ENCODE measurements around the gene FAM222B. TPM values are rescaled to one million over a fixed set of nuclear protein-coding genes. Genes with fewer than 3 reads are reported as not detected.
"Not testable (repeated sequence)": the region's sequence is repeated elsewhere in the genome, so short reads cannot be mapped to it uniquely, and the experiment has no call there.

The FAM222B gene
- total RNA-seq, 1 experiment from 2014 or later, result 32.4 TPM

- peaks cover 21% of the 10 kb centered on the region for H3K36me3 ChIP-seq (replicated peaks; ENCODE audit: control insufficient read depth, insufficient read depth, low read length)
- DNase-seq, result peak; percentile 94
- no peaks in the 10 kb centered on the region for H3K27me3 ChIP-seq (ENCODE audit: control insufficient read depth, insufficient read depth, low read length)
- no peak overlapping the region for H3K4me3 ChIP-seq (ENCODE audit: insufficient read depth, low read depth, low read length)
These were observed 36.4 kb upstream of the FAM222B start for GRCh38 chr17:28878981-28879380.

GRCh38 chr17:28878158-28878910 is 35.7 kb upstream of the FAM222B start:
- H3K36me3 ChIP-seq (replicated peaks; ENCODE audit: control insufficient read depth, insufficient read depth, low read length), result peaks cover 21% of the 10 kb centered on the region
- no peak for DNase-seq
- H3K27me3 ChIP-seq (ENCODE audit: control insufficient read depth, insufficient read depth, low read length), result no peaks in the 10 kb centered on the region
- no peak overlapping the region for H3K4me3 ChIP-seq (ENCODE audit: insufficient read depth, low read depth, low read length)

- not testable (repeated sequence) for DNase-seq; H3K4me3 ChIP-seq (ENCODE audit: insufficient read depth, low read depth, low read length); H3K27me3 ChIP-seq (ENCODE audit: control insufficient read depth, insufficient read depth, low read length)
- H3K36me3 ChIP-seq (replicated peaks; ENCODE audit: control insufficient read depth, insufficient read depth, low read length), result peaks cover 19% of the 10 kb centered on the region
These were observed 34.6 kb upstream of the FAM222B start for GRCh38 chr17:28877150-28877711.

- no peak overlapping the region for H3K4me3 ChIP-seq (ENCODE audit: insufficient read depth, low read depth, low read length)
- DNase-seq, result no peak
- peaks cover 7% of the 10 kb centered on the region for H3K36me3 ChIP-seq (replicated peaks; ENCODE audit: control insufficient read depth, insufficient read depth, low read length)
- H3K27me3 ChIP-seq (ENCODE audit: control insufficient read depth, insufficient read depth, low read length), result no peaks in the 10 kb centered on the region
These were observed 33.4 kb upstream of the FAM222B start for GRCh38 chr17:28875848-28876550.

GRCh38 chr17:28874750-28875149 is 32.2 kb upstream of the FAM222B start:
- no peaks in the 10 kb centered on the region for H3K27me3 ChIP-seq (ENCODE audit: control insufficient read depth, insufficient read depth, low read length)
- H3K4me3 ChIP-seq (ENCODE audit: insufficient read depth, low read depth, low read length), result no peak overlapping the region
- peaks cover 2% of the 10 kb centered on the region for H3K36me3 ChIP-seq (replicated peaks; ENCODE audit: control insufficient read depth, insufficient read depth, low read length)
- no peak for DNase-seq

- no peaks in the 10 kb centered on the region for H3K27me3 ChIP-seq (ENCODE audit: control insufficient read depth, insufficient read depth, low read length)
- H3K4me3 ChIP-seq (ENCODE audit: insufficient read depth, low read depth, low read length), result no peak overlapping the region
- no peak for DNase-seq
- peaks cover 2% of the 10 kb centered on the region for H3K36me3 ChIP-seq (replicated peaks; ENCODE audit: control insufficient read depth, insufficient read depth, low read length)
These were observed 31.2 kb upstream of the FAM222B start for GRCh38 chr17:28873839-28874238.

- no peaks in the 10 kb centered on the region for H3K36me3 ChIP-seq (replicated peaks; ENCODE audit: control insufficient read depth, insufficient read depth, low read length)
- no peak overlapping the region for H3K4me3 ChIP-seq (ENCODE audit: insufficient read depth, low read depth, low read length)
- no peaks in the 10 kb centered on the region for H3K27me3 ChIP-seq (ENCODE audit: control insufficient read depth, insufficient read depth, low read length)
- no peak for DNase-seq
These were observed 28.5 kb upstream of the FAM222B start for GRCh38 chr17:28871056-28871579.

GRCh38 chr17:28867276-28867675 is 24.7 kb upstream of the FAM222B start:
- DNase-seq, result no peak
- Histone ChIP-seq H3K27me3 (ENCODE audit: control insufficient read depth, insufficient read depth, low read length) (no peaks in the 10 kb centered on the region), H3K36me3 (replicated peaks; ENCODE audit: control insufficient read depth, insufficient read depth, low read length) (no peaks in the 10 kb centered on the region), H3K4me3 (ENCODE audit: insufficient read depth, low read depth, low read length) (no peak overlapping the region)

- no peak overlapping the region for H3K4me3 ChIP-seq (ENCODE audit: insufficient read depth, low read depth, low read length)
- no peak for DNase-seq
- no peaks in the 10 kb centered on the region for H3K27me3 ChIP-seq (ENCODE audit: control insufficient read depth, insufficient read depth, low read length)
- H3K36me3 ChIP-seq (replicated peaks; ENCODE audit: control insufficient read depth, insufficient read depth, low read length), result no peaks in the 10 kb centered on the region
These were observed 23.6 kb upstream of the FAM222B start for GRCh38 chr17:28865946-28866752.

- DNase-seq, result no peak
- no peaks in the 10 kb centered on the region for H3K27me3 ChIP-seq (ENCODE audit: control insufficient read depth, insufficient read depth, low read length)
These were observed 22.6 kb upstream of the FAM222B start for GRCh38 chr17:28864991-28865849.

GRCh38 chr17:28863953-28864352 is 21.4 kb upstream of the FAM222B start:
- H3K27me3 ChIP-seq (ENCODE audit: control insufficient read depth, insufficient read depth, low read length), result no peaks in the 10 kb centered on the region
- H3K36me3 ChIP-seq (replicated peaks; ENCODE audit: control insufficient read depth, insufficient read depth, low read length), result peaks cover 2% of the 10 kb centered on the region
- DNase-seq, result no peak
- no peak overlapping the region for H3K4me3 ChIP-seq (ENCODE audit: insufficient read depth, low read depth, low read length)

More at GRCh38 chr17:28864991-28865849, 22.6 kb upstream of the FAM222B start:
- Histone ChIP-seq H3K4me3 (ENCODE audit: insufficient read depth, low read depth, low read length) (no peak overlapping the region), H3K36me3 (replicated peaks; ENCODE audit: control insufficient read depth, insufficient read depth, low read length) (peaks cover 2% of the 10 kb centered on the region)

- H3K4me3 ChIP-seq (ENCODE audit: insufficient read depth, low read depth, low read length), result no peak overlapping the region
- no peaks in the 10 kb centered on the region for H3K27me3 ChIP-seq (ENCODE audit: control insufficient read depth, insufficient read depth, low read length)
- no peak for DNase-seq
- H3K36me3 ChIP-seq (replicated peaks; ENCODE audit: control insufficient read depth, insufficient read depth, low read length), result peaks cover 15% of the 10 kb centered on the region
These were observed 20.0 kb upstream of the FAM222B start for GRCh38 chr17:28862561-28862960.

GRCh38 chr17:28861393-28862203 is 19.0 kb upstream of the FAM222B start:
- peak; percentile 56 for DNase-seq
- peaks cover 15% of the 10 kb centered on the region for H3K36me3 ChIP-seq (replicated peaks; ENCODE audit: control insufficient read depth, insufficient read depth, low read length)
- no peaks in the 10 kb centered on the region for H3K27me3 ChIP-seq (ENCODE audit: control insufficient read depth, insufficient read depth, low read length)
- H3K4me3 ChIP-seq (ENCODE audit: insufficient read depth, low read depth, low read length), result no peak overlapping the region
